Astrocyte of the cerebellum (primary cell): Measurements from ENCODE around the gene SV2C.

Experiments used
- DNase-seq: peaks from one replicate; pipeline ENCODE4 v3.0.0-alpha.2; 2011; ENCODE audit warnings: low read depth
- H3K4me3 ChIP-seq: 2 replicates; pipeline ENCODE4 v1.5.1; 2011; ENCODE audit warnings: mild to moderate bottlenecking, low read depth, low read length, moderate library complexity
- in situ Hi-C: cut with HindIII; loops from 2 replicates; pipeline ENCODE4 v1.10.0; 2017; ENCODE audit warnings: low sequenced_read_pairs
- TF ChIP-seq, protein P1 (sequence below): IDR thresholded peaks from 2 replicates; pipeline ENCODE4 v1.5.1; 2012; ENCODE audit warnings: low read length, low read depth, moderate library complexity, mild to moderate bottlenecking; ENCODE audit errors: missing control alignments

SV2C gene

DNA sequence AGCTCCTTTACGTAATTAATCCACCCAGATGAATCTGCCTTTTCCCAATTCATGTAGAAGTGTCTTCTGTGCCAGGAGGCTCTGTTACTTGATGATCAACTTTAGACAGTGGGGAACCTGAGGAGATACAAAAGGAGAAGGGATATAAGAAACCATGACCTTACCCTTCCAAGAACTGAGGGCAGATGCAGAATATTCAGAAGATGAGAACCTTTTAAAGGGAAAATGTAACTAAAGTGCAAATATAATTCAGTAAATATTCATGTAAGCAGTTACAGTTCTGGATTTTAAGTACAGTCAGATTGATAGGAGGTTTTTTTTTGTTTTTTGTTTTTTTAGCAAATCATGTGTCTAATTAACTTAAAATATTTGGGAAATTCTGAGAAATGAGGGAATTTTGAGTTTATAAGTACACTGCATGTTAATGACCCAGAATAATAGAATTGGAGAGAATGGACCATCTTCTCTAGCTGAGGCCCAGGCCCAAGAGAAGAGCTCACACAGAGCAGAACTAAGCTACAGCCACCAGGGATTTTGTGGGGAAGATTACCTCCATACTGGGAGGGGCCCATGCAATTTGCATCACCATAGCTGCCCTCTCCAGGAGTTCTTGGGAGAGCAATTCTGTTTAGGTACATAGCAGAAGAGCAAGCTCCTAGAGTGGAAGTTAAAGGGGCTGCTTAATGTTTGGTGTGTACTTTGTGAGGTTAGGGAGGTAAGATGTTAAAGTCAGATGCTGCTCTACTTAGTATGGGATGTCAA, 61.5 kb downstream of the SV2C start:
- in situ Hi-C loops = no loop called here
- TF ChIP-seq, protein P1, sequence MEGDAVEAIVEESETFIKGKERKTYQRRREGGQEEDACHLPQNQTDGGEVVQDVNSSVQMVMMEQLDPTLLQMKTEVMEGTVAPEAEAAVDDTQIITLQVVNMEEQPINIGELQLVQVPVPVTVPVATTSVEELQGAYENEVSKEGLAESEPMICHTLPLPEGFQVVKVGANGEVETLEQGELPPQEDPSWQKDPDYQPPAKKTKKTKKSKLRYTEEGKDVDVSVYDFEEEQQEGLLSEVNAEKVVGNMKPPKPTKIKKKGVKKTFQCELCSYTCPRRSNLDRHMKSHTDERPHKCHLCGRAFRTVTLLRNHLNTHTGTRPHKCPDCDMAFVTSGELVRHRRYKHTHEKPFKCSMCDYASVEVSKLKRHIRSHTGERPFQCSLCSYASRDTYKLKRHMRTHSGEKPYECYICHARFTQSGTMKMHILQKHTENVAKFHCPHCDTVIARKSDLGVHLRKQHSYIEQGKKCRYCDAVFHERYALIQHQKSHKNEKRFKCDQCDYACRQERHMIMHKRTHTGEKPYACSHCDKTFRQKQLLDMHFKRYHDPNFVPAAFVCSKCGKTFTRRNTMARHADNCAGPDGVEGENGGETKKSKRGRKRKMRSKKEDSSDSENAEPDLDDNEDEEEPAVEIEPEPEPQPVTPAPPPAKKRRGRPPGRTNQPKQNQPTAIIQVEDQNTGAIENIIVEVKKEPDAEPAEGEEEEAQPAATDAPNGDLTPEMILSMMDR = no peak
- no peak for DNase-seq
- no peak overlapping the region for H3K4me3 ChIP-seq

DNA sequence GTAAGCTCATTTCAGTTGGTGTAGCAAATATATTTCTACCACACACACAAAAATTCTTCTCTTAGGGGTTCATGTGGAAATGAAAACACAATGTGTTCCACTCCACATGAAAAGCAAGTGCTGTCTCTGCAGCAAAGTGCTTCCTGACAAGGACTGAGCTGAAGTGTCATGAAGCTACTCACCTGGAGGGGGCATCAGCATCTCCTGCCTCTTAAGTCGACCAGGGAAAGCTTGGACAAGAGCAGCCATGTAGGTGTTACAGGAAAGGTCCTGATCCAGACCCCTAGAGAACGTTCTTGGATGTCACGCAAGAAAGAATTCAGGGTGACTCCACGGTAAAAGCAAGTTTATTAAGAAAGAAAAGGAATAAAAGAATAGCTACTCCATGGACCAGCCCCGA, 62.8 kb downstream of the SV2C start:
- TF ChIP-seq, protein P1 = no peak
- H3K4me3 ChIP-seq = no peak overlapping the region
- peak; percentile 0 for DNase-seq
- in situ Hi-C loops = no loop called here

GRCh38 chr5:76149636-76150035, 66.5 kb downstream of the SV2C start:
- in situ Hi-C loops = no loop called here
- no peak for DNase-seq
- TF ChIP-seq, protein P1 = no peak
- no peak overlapping the region for H3K4me3 ChIP-seq

DNA sequence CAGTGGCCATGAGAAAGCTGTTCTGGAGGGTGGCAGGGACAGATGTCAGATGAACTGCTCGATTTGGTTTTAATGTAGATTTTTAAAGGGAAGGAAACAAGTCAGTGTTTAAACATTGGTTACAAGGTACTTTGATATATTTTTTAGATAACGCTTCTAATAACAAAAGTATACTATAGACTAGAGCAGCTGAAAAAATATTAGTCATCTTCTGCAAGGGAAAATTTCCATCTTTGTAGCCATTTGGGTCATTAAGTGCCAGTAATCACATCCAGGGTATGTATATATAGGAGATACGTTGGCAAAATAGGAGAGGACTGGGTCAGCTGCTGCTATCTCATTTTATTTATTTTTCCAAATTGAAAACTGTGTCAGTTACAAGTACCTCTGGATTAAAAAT, 69.0 kb downstream of the SV2C start:
- no peak for DNase-seq
- no peak overlapping the region for H3K4me3 ChIP-seq
- TF ChIP-seq, protein P1 = no peak
- in situ Hi-C loops = no loop called here

GRCh38 chr5:76152700-76153099, 69.5 kb downstream of the SV2C start:
- TF ChIP-seq, protein P1 = no peak
- in situ Hi-C loops = no loop called here
- no peak for DNase-seq
- H3K4me3 ChIP-seq = no peak overlapping the region

- in situ Hi-C loops = no loop called here
- no peak overlapping the region for H3K4me3 ChIP-seq
- DNase-seq = no peak
- TF ChIP-seq, protein P1 = no peak
Observed at GRCh38 chr5:76153271-76153670, 70.1 kb downstream of the SV2C start.
